AG10803 (cell line): Measurements from ENCODE around the gene MLF1.

Experiments
- DNase-seq: peaks from one replicate; pipeline ENCODE4 v3.0.0; 2010; ENCODE audit warnings: low read depth
- H3K4me3 ChIP-seq: 2 replicates; pipeline ENCODE4 v1.5.1; 2011; ENCODE audit warnings: mild to moderate bottlenecking, low read length, control low read depth
- TF ChIP-seq, protein P1 (sequence below): conservative IDR thresholded peaks from 2 replicates; pipeline ENCODE4 v1.5.1; 2011; ENCODE audit warnings: mild to moderate bottlenecking, low read length, control low read depth, inconsistent platforms

The MLF1 gene

DNA sequence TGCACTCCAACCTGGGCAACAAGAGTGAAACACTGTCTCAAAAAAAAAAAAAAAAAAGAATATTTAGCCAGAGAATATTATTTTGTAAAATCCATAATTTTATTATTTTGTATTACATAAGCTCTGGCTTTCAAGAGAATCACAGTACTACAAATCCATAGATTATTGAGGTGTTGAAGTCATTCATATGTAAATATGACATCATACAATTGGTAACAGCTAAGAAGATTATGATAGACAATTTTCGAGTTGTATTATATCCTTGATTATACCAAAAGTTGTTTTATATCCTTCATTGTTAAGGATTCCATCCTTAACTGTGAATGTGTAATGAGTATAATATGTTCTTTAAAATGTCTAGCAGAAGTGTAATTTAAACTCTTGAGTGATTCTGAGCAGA is 3.7 kb downstream of the MLF1 start:
- TF ChIP-seq, protein P1, sequence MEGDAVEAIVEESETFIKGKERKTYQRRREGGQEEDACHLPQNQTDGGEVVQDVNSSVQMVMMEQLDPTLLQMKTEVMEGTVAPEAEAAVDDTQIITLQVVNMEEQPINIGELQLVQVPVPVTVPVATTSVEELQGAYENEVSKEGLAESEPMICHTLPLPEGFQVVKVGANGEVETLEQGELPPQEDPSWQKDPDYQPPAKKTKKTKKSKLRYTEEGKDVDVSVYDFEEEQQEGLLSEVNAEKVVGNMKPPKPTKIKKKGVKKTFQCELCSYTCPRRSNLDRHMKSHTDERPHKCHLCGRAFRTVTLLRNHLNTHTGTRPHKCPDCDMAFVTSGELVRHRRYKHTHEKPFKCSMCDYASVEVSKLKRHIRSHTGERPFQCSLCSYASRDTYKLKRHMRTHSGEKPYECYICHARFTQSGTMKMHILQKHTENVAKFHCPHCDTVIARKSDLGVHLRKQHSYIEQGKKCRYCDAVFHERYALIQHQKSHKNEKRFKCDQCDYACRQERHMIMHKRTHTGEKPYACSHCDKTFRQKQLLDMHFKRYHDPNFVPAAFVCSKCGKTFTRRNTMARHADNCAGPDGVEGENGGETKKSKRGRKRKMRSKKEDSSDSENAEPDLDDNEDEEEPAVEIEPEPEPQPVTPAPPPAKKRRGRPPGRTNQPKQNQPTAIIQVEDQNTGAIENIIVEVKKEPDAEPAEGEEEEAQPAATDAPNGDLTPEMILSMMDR = no peak
- no peak for DNase-seq
- H3K4me3 ChIP-seq = no peak overlapping the region

DNA sequence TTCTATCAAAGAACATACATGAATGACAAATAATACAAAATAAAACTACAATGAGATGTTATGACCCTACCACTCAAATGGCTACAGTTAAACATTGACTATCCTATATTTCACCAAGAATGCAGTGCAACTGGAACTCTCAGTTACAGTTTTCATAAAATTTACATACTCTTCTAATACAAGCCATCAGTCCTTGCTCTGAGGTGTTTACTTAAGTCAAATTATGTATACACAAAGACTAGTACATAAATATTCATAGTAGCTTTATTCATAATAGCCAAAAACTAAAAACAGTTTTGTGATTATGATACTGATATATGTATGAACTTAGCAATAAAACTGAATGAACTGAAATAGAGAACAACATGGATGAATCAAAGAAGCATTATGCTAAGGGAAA is 19.2 kb downstream of the MLF1 start:
- DNase-seq = no peak
- TF ChIP-seq, protein P1 = no peak
- no peak overlapping the region for H3K4me3 ChIP-seq

DNA sequence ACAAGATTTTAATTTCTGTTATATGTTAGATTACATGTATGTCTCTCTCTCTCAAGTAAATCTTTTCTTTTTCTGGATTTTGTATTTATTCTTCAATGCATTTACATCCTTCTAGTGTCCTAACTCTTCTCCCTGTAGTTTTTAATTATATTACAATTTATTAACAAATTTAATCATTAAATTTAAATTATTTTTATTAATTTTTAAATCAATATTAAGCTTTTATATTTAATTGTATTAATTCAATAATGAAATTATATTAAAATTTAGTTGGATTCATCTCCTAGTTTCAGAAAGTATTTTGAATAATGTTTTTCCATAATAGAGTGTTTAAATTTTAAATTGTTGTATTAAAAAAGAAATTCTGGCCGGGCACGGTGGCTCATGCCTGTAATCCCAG is 29.8 kb downstream of the MLF1 start:
- H3K4me3 ChIP-seq = no peak overlapping the region
- TF ChIP-seq, protein P1 = no peak
- DNase-seq = no peak

DNA sequence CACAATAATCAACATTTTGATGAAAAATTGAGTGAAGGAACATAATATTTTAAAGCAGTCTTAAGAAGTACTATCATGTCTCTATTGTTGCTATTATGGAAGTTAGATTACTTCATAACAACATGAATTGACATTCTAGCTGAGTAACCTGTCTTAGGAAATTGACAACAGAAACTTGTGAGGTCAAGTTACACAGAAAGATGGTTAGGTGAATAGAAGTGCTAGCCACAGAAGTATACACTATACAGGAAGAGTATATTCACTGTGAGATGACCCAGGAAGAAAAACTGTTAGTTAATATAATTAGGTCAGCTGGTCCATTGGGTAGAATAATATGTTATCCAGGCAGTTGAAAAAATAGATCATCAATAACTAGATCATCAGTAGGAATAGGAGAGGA is 31.2 kb downstream of the MLF1 start:
- TF ChIP-seq, protein P1 = no peak
- no peak for DNase-seq
- H3K4me3 ChIP-seq = no peak overlapping the region

DNA sequence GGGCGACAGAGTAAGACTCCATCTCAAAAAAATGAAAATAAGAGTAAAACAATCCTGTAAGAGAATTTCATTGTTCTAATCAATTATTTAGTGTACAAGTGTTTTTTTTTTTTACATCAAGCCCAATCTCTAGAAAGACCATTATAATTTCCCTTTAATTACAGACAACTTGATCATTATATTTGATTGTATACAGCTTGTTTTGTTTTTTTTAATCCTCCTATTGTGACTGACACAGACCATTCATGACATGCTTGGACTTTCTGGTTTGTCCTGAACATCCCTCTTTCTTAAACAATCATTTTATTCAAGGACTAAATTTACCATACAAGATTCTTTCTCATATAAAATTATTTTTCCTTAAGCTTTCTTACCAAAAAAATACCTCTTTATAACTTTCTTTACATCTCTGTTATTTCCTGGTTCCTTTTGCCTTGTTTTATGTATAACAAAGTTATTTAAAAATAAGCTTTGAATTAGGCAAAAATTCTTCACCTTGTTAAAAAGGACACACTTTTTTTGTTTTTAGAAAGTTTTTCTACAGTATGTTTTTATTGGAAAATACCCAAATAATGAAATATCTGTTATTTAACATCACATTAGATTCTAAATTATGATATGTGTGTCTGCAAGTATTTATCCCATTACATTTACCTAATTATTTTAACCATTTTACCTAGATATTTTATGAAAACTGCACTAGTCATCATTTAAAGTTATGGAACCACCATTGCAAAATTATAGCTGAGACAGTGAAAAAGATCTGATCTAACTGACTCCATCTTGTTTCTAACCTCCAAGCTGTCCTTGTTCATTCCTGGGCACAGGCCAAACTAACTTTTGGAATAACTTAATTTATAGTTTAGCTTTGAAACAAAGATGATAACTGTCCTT is 47.2 kb downstream of the MLF1 start:
- TF ChIP-seq, protein P1 = no peak
- H3K4me3 ChIP-seq = no peak overlapping the region
- DNase-seq = no peak

DNA sequence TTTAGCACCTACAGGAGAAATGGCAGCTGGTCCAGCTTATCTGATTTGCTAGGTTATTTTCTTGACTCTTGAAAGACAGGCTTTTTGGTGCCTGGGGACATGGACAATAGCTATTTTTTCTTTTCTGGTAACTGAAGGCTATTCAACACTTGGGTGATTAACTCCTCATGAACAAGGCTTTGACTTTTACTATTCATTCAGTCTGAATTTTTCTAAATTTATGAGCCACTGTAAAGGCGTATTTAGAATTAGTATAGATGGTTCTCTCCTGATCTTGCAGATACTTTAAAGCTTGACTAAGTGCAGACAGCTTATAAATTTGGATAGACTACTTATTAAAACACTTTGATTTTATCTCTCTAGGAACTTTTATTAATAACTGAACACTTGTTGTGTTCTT is 54.9 kb downstream of the MLF1 start:
- no peak overlapping the region for H3K4me3 ChIP-seq
- TF ChIP-seq, protein P1 = no peak
- DNase-seq = no peak

DNA sequence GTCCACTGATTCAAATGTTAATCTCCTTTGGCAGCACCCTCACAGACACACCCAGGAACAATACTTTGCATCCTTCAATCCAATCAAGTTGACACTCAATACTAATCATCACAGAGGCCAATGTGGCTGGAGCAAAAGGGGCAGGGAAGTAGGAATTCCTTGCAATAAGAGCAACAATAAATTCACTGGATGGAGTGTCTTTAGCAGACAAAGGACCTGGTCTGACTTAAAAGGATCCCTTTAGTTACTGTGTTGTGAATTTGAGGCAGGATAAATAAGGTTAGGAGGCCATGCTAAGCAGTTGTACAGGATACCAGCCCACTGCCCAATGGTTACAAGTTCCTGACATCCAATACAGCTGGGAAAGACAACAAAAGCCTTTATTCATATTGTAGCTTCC is 61.0 kb downstream of the MLF1 start:
- H3K4me3 ChIP-seq = no peak overlapping the region
- TF ChIP-seq, protein P1 = no peak
- DNase-seq = no peak
